HG02759 (cell line): ENCODE results near the gene ARFGAP1.

Experiments used
- ATAC-seq: cut with Tn5 transposase; IDR thresholded peaks from one replicate; pipeline ENCODE4 v1.9.1; 2021; ENCODE audit warnings: mild to moderate bottlenecking, moderate library complexity; ENCODE audit not compliant: unreplicated experiment

ARFGAP1 gene

DNA sequence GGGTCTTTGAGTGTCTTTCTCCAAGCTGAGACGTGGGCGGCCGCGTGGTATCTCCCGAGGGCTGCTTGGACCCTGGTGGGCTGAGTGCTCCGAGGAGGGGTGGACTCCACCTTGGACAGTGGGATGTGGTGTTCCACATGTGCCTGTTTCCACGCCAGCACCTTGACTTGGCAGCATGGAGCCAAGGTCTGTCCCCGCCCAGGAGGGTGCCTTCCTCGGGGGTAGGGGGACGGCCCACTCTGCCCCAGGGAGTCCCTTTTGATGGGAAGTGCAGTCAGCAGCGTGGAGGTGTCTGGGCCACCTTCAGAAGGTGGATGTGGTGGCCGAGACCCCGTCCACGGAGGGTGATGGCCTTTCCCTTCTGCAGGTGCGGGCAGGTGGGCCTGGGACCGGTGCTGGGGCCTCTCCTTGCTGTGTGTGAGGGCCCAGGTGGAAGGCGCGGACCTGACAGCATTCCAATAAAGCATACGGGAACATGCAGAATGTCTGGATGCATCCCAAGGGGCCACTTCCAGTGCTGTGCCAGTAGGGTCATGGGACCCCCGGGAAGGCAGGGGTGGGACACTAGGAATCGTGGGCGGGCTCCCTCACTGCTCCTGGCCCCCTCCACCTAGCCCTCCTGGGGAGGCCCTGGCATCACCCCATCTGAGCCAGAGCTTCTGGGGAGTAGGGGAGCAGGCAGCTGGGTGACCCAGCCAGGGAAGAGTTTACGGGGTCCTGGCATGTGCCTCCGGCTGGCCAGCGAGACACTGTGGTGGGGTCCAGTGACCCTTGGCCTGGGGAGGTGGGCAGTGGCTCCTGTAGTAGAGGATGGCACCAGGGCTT lies 16.9 kb downstream of the ARFGAP1 start:
- ATAC-seq: no peak

GRCh38 chr20:63290136-63290676 lies 17.6 kb downstream of the ARFGAP1 start:
- ATAC-seq: no peak

GRCh38 chr20:63290677-63291472 lies 18.3 kb downstream of the ARFGAP1 start:
- no peak for ATAC-seq

DNA sequence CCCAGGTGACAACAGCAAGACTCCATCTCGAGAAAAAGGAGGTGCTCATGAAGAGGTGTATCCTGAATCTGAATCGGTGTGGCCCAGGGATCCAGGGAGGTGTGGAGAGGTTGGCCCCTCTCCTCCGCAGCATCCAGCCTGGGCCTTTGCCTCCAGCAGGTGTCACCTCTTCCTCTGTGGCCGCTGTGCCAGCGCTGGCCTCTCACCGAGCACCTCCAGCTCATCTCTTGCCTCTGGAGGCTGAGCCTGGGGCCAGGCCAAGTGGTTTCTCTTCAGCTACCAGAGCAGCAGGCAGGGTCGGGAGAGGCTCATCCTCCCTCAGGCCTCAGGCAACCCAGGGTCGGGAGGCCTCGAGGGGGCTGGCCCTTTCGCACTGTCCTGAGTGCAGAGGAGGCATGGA lies 19.2 kb downstream of the ARFGAP1 start:
- ATAC-seq: no peak

- no peak for ATAC-seq
Measured at GRCh38 chr20:63292292-63292701, 19.7 kb downstream of the ARFGAP1 start.

GRCh38 chr20:63292904-63293303 lies 20.3 kb downstream of the ARFGAP1 start, which contains the start of gene COL20A1:
COL20A1 (plus strand) TSS chr20:63293186; CDS start chr20:63295108, 1,922 bp downstream.
- ATAC-seq: no peak

DNA sequence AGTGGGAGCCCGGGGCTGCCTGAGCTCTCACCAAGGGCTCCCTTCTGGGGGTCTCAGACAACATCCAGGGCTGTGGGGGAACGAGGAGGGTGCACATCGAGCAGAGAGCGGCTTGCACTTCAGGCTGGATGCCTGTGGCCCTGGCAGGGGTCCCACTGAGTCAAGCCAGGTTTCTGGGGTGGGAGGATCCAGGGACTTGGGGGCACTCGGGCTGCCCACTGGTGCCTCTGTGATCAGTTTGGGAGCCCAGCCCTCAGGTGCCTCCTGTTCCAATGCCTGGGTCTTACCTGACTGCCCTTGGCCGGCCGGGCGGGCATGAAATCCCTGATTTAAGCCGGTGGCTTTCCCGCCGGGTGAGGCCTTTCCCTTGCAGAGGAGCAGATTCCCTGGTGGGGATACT lies 20.8 kb downstream of the ARFGAP1 start:
- no peak for ATAC-seq

- ATAC-seq: no peak
Measured at GRCh38 chr20:63293871-63294535, 21.4 kb downstream of the ARFGAP1 start.

- ATAC-seq: no peak
Measured at GRCh38 chr20:63294536-63294900, 21.9 kb downstream of the ARFGAP1 start.

- no peak for ATAC-seq
Measured at GRCh38 chr20:63295018-63295417, 22.4 kb downstream of the ARFGAP1 start.

DNA sequence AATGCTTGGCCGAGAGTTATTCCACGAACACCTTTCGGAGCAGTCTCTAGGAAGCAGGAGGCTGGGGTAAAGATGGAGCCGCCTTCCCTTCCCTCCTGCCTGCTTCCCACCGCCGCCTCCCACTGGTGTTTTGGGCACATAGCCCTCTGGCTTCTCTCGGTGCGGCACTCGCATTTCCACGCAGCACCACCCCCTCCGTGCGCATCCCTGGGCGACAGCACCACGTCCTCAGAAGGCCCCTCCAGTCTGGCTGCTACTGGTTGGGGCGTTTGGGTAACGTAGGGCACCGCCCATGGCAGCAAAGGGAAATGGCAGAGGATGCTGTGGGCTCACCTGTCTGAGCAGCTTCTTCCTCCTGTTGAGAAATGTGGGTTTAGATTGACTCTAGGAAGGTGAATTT lies 22.8 kb downstream of the ARFGAP1 start:
- no peak for ATAC-seq

- ATAC-seq: no peak
Measured at GRCh38 chr20:63295846-63296245, 23.2 kb downstream of the ARFGAP1 start.

GRCh38 chr20:63296531-63297299 lies 24.1 kb downstream of the ARFGAP1 start:
- no peak for ATAC-seq

DNA sequence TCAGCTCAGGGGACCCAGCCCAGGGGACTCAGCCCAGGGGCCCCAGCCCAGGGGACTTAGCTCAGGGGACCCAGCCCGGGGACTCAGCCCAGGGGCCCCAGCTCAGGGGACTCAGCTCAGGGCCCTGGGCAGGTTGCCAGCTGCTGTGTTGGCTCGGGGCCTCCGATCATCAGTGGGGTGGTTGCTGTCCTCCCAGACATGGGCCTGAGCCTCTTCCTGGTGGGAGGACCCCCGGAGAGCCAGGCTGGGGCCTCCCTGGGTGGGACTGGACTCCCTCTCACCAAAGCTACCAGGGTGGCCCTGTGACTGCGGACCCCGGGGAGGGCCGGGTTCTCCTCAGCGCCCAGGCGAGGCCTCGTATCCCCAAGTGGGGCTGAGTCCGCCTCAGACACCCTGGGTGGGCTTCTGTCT lies 24.8 kb downstream of the ARFGAP1 start:
- no peak for ATAC-seq

DNA sequence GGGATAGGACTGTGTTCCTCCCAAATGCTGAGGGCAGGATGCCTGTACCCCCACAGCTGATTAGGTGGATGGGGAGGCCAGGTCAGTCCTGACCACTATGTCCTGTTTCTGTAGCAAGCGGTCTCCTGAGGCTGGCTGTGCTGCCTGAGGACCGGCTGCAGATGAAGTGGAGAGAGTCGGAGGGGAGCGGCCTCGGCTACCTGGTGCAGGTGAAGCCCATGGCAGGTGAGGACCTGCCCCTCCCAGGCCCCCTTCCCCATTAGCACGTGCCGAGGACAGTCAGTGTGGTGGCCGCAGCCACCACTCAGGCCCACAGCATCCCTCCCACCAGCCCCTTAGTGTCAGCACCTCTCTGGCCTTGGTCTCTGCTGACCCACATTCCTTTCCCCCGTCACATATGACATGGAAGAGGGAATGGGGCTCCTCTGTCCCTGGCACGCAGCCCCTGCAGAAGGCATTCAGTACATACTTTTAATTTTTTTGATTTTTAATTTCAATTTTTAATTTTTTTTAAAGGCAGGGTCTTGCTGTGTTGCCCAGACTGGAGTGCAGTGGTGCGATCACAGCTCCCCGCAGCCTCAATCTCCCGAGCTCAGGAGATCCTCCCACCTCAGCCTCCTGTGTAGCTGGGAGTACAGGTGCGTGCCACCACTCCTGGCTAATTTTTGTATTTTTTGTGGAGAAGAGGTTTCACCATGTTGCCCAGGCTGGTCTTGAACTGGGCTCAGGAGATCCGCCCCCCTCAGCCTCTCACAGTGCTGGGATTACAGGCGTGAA lies 25.4 kb downstream of the ARFGAP1 start:
- ATAC-seq: no peak

GRCh38 chr20:63298731-63299312 lies 26.2 kb downstream of the ARFGAP1 start:
- no peak for ATAC-seq

GRCh38 chr20:63301671-63302070 lies 29.1 kb downstream of the ARFGAP1 start:
- ATAC-seq: no peak

DNA sequence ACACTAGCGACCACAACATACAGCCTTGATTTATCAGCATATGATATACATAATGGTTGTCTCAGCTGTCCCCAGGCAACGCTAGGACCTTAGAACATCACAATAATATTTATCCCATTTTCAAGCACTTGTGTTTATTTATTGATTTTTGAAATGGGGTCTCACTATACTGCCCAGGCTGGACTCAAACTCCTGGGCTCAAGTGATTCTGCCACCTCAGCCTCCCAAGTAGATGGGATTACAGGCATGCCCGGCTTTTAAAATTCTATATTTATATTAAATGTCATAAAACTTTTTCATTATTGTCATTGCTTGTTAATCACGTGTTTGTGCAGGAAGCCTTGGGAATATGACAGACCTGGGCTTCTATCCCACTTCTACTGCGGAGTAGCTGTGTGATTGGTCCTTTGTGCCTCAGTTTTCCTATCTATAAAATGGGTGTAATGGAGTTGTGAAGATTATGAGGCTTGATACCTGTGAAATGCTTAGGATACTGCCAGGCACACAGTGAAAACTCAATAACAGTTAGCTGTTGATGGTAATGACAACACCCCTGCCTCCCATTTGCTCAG lies 30.6 kb downstream of the ARFGAP1 start:
- no peak for ATAC-seq

GRCh38 chr20:63305393-63305792 lies 32.8 kb downstream of the ARFGAP1 start:
- no peak for ATAC-seq
